CD4-positive, CD25-positive, alpha-beta regulatory T cell (primary cell): Measurements from ENCODE around the gene MYL12A. TPM values are rescaled to one million over a fixed set of nuclear protein-coding genes. Genes with fewer than 3 reads are reported as not detected.

Source experiments
- ATAC-seq, 2 donors: fragments of 150-1000 bp; cut with Tn5 transposase; one replicate each; pipeline ENCODE4 v1.10.0; 2021; ENCODE audit warnings: low read depth in 2 of 2, moderate number of reproducible peaks in 2 of 2, moderate library complexity in 1 of 2
- DNase-seq, 3 donors: peaks; one replicate each; pipeline versions ENCODE4 v3.0.0 to v3.0.0-alpha.2; 2012 to 2022; ENCODE audit warnings: mixed read lengths in 1 of 3
- H3K27ac ChIP-seq: one replicate; pipeline ENCODE4 v1.7.0; 2013; ENCODE audit warnings: mild to moderate bottlenecking, low read length; ENCODE audit not compliant: insufficient read depth, poor library complexity, severe bottlenecking
- H3K27me3 ChIP-seq: one replicate; pipeline ENCODE4 v1.7.0; 2013; ENCODE audit warnings: low read length; ENCODE audit not compliant: control insufficient read depth, insufficient read depth
- H3K36me3 ChIP-seq: one replicate; pipeline ENCODE4 v1.7.0; 2013; ENCODE audit warnings: mild to moderate bottlenecking, low read length, moderate library complexity; ENCODE audit not compliant: control insufficient read depth, insufficient read depth
- H3K4me1 ChIP-seq: 2 replicates; pipeline ENCODE4 v1.7.0; 2013; ENCODE audit warnings: mild to moderate bottlenecking, low read length; ENCODE audit not compliant: insufficient read depth, control insufficient read depth, poor library complexity, severe bottlenecking
- H3K4me3 ChIP-seq: one replicate; pipeline ENCODE4 v1.7.0; 2013; ENCODE audit warnings: low read depth, mild to moderate bottlenecking, low read length, moderate library complexity
- H3K9me3 ChIP-seq, 2 experiments: 1 replicate in 1 of 2; 2 replicates in 1 of 2; pipeline ENCODE4 v1.7.0; 2013; ENCODE audit warnings: low read length in 2 of 2, mild to moderate bottlenecking in 1 of 2, moderate library complexity in 1 of 2; ENCODE audit not compliant: control insufficient read depth in 2 of 2
- H3K27ac Mint-ChIP-seq, 3 donors: one replicate each; pipeline ENCODE4 v1.8.0; 2020 to 2022; ENCODE audit warnings: mild to moderate bottlenecking in 3 of 3, mixed read lengths in 3 of 3, moderate library complexity in 2 of 3
- H3K27me3 Mint-ChIP-seq: one replicate; pipeline ENCODE4 v1.8.0; 2022; ENCODE audit warnings: mild to moderate bottlenecking, mixed read lengths
- H3K36me3 Mint-ChIP-seq: one replicate; pipeline ENCODE4 v1.8.0; 2020; ENCODE audit warnings: mixed read lengths
- H3K4me1 Mint-ChIP-seq, 4 donors: one replicate each; pipeline ENCODE4 v1.8.0; 2020 to 2022; ENCODE audit warnings: mixed read lengths in 4 of 4, mild to moderate bottlenecking in 1 of 4
- H3K4me3 Mint-ChIP-seq, 4 donors: one replicate each; pipeline ENCODE4 v1.8.0; 2020 to 2022; ENCODE audit warnings: mild to moderate bottlenecking in 4 of 4, mixed read lengths in 4 of 4, moderate library complexity in 3 of 4
- H3K9me3 Mint-ChIP-seq, 7 donors: one replicate each; pipeline ENCODE4 v1.8.0; 2020 to 2022; ENCODE audit warnings: mixed read lengths in 7 of 7, mild to moderate bottlenecking in 3 of 7, moderate library complexity in 2 of 7
- polyA plus RNA-seq, 4 donors: library from polyadenylated mRNA; unstranded; fragments of 300-500 nt; fragmentation: Illumina TruSeq; gene quantifications; one replicate each; pipeline ENCODE4 v1.2.3, GENCODE V29; 2021
- total RNA-seq: library from RNA; stranded (reverse); gene quantifications from one replicate; pipeline ENCODE4 v1.2.3, GENCODE V29; 2022

The MYL12A gene
- total and polyA plus RNA-seq, 5 donors from 2014 or later, result 382 to 2,381 (median 2,345) TPM

DNA sequence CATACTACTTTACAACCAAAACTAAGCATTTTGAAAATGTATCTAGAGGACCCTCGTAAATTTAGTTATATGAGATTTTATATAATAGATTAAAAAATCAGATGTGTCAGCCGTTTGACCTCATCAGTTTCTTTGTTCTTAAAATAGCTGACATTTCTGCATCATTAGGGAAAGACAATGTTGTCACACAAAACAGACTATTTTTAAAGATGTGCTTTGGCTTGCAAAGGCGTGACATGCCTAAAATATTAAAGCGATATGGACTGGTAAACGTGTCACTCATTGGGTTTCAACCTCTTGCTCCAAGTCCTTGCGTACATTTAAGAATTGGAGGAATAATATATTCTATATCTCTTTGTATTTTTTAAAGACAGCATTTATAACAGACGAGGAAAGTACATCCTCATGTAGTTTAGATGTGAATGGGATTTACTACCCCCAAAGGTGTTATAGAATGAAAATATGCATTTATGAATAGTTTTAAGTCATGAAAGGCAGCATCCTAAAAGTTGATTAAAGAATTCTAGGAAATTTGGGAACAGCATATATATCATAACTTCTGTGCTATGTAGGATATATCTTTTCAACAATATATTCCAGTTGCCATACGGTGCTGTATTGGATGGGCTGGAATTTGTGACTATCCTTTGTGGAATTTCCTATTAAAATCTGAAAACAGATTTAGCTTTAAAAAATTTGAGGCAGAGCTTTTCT, 3.8 kb downstream of the MYL12A start:
- no peak for DNase-seq
- ATAC-seq, result no peak
- H3K27ac ChIP-seq, result peak overlapping the region; percentile 88
- Mint-ChIP-seq H3K9me3 (no peaks in the 10 kb centered on the region), H3K36me3 (peaks cover 44% of the 10 kb centered on the region), H3K4me3 (peak overlapping the region; percentile 68 to 88 (median 79)), H3K27ac (peak overlapping the region; percentile 52 to 86 (median 84)), H3K4me1 (peaks cover 36 to 69% (median 53%) of the 10 kb centered on the region in 4 donors), H3K27me3 (no peaks in the 10 kb centered on the region)
- peaks cover 76% of the 10 kb centered on the region for H3K4me1 ChIP-seq
- no peaks in the 10 kb centered on the region for H3K9me3 ChIP-seq
- H3K27me3 ChIP-seq, result no peaks in the 10 kb centered on the region
- peaks cover 43% of the 10 kb centered on the region for H3K36me3 ChIP-seq
- peak overlapping the region; percentile 99 for H3K4me3 ChIP-seq

DNA sequence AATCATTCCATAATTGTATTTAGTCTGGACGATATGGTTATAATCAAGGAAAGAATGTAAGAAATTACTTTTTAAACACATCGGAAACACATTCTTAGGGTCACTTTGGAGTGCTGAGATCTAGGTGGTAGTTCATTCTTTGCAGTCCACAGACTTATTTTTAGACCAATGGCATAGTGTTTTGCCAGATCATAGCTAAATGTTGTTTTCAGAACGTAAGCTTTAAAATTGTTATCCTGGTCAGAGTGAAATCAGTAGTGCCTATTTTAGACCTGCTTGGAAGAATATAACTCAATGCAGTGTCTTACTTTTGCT, 4.3 kb downstream of the MYL12A start:
- H3K4me3 Mint-ChIP-seq, result peak overlapping the region; percentile 68 to 88 (median 79)
- Histone ChIP-seq H3K4me1 (peaks cover 71% of the 10 kb centered on the region), H3K27me3 (no peaks in the 10 kb centered on the region), H3K9me3 (no peaks in the 10 kb centered on the region), H3K27ac (peak overlapping the region; percentile 88), H3K36me3 (peaks cover 49% of the 10 kb centered on the region), H3K4me3 (peak overlapping the region; percentile 99)
- no peak for DNase-seq
- H3K9me3 Mint-ChIP-seq, result no peaks in the 10 kb centered on the region
- no peak for ATAC-seq
- peak overlapping the region; percentile 52 to 86 (median 84) for H3K27ac Mint-ChIP-seq
- H3K4me1 Mint-ChIP-seq, result peaks cover 36 to 68% (median 53%) of the 10 kb centered on the region in 4 donors
- H3K36me3 Mint-ChIP-seq, result peaks cover 50% of the 10 kb centered on the region
- H3K27me3 Mint-ChIP-seq, result no peaks in the 10 kb centered on the region

DNA sequence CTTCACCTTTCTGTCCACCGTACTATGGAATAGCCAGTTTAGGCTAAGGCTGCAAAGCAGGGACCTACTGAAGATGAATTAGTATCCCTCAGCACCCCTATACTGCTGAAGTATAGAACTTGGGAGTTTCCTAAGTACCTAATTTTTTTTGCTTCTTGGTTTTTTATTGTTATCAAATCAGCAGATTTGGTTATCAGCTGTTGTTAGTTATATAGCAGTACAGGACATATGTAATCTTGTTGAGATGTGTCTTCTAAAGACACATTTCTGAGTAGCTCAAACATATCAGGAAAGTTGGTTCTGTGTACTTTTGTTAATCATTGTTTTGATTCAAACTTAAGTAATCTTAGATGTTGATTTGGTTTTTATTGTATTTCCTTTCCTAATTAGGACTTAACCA, 5.2 kb downstream of the MYL12A start:
- no peaks in the 10 kb centered on the region for H3K9me3 ChIP-seq
- Mint-ChIP-seq H3K9me3 (no peaks in the 10 kb centered on the region), H3K4me3 (peak overlapping the region; percentile 74 to 88 (median 83)), H3K27ac (peak overlapping the region; percentile 85 to 90 (median 86)), H3K27me3 (no peaks in the 10 kb centered on the region), H3K36me3 (peaks cover 59% of the 10 kb centered on the region), H3K4me1 (peaks cover 44 to 75% (median 61%) of the 10 kb centered on the region in 4 donors)
- H3K27ac ChIP-seq, result peak overlapping the region; percentile 61
- H3K27me3 ChIP-seq, result no peaks in the 10 kb centered on the region
- peaks cover 68% of the 10 kb centered on the region for H3K4me1 ChIP-seq
- DNase-seq (no peak), ATAC-seq (no peak)
- peaks cover 58% of the 10 kb centered on the region for H3K36me3 ChIP-seq
- peak overlapping the region; percentile 99 for H3K4me3 ChIP-seq

DNA sequence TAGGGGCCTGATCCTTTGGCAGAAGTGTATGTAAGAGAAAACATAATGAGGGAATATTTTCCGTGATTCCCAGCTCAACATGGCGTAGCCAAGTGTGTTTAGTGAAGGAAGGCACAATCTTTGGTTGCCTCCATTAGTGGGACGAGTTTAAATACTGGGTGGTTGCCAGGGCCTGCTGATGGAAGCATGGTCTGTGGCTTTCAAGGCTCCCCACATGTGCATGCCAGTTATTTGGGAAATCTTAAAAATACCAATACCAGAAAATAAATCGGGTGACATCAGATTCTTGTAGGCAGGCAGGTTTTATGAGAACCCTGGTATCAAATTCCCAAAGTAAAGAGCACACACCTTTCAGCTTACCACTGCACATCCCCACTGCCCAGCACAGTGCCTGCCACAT, 7.1 kb downstream of the MYL12A start:
- ATAC-seq (no peak), DNase-seq (no peak)
- H3K4me3 ChIP-seq, result peak overlapping the region; percentile 99
- peak overlapping the region; percentile 60 for H3K27ac ChIP-seq
- no peaks in the 10 kb centered on the region for H3K9me3 ChIP-seq
- no peaks in the 10 kb centered on the region for H3K27me3 ChIP-seq
- H3K27ac Mint-ChIP-seq, result peak overlapping the region; percentile 30 to 74 (median 66)
- H3K4me1 Mint-ChIP-seq, result peaks cover 45 to 87% (median 70%) of the 10 kb centered on the region in 4 donors
- H3K27me3 Mint-ChIP-seq, result no peaks in the 10 kb centered on the region
- peaks cover 72% of the 10 kb centered on the region for H3K4me1 ChIP-seq
- H3K9me3 Mint-ChIP-seq, result no peaks in the 10 kb centered on the region
- H3K4me3 Mint-ChIP-seq, result peak overlapping the region in 3 of 4 donors; percentile 13 to 65 (median 42)
- H3K36me3 Mint-ChIP-seq, result peaks cover 56% of the 10 kb centered on the region
- peaks cover 61% of the 10 kb centered on the region for H3K36me3 ChIP-seq

DNA sequence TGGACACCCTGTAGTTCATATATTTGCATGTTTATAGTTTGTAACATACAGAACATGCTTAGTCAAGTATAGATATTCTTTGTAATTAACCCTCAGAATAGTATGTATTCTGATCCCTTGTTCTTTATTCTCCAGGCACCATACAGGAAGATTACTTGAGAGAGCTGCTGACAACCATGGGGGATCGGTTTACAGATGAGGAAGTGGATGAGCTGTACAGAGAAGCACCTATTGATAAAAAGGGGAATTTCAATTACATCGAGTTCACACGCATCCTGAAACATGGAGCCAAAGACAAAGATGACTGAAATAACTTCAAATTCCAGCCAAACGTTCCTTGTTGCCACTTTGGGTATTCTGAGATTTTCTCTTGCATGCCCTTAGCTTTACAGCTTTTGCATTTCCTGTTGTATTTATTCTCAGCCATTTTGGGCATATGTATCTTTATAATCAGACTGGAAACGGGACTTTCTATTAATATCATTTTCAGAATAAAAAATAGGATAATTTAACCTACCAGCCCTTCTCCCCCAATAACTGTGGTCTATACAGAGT, 8.1 kb downstream of the MYL12A start:
- peak overlapping the region; percentile 60 for H3K27ac ChIP-seq
- H3K4me1 ChIP-seq, result peaks cover 71% of the 10 kb centered on the region
- H3K4me3 ChIP-seq, result peak overlapping the region; percentile 21
- no peaks in the 10 kb centered on the region for H3K27me3 ChIP-seq
- peaks cover 61% of the 10 kb centered on the region for H3K36me3 ChIP-seq
- DNase-seq, result no peak
- ATAC-seq, result no peak
- Mint-ChIP-seq H3K9me3 (no peaks in the 10 kb centered on the region), H3K4me1 (peaks cover 41 to 88% (median 67%) of the 10 kb centered on the region in 4 donors), H3K4me3 (peak overlapping the region in 2 of 4 donors; percentile 31 to 52), H3K27me3 (no peaks in the 10 kb centered on the region), H3K36me3 (peaks cover 50% of the 10 kb centered on the region), H3K27ac (peak overlapping the region; percentile 30 to 59 (median 38))
- H3K9me3 ChIP-seq, result no peaks in the 10 kb centered on the region

DNA sequence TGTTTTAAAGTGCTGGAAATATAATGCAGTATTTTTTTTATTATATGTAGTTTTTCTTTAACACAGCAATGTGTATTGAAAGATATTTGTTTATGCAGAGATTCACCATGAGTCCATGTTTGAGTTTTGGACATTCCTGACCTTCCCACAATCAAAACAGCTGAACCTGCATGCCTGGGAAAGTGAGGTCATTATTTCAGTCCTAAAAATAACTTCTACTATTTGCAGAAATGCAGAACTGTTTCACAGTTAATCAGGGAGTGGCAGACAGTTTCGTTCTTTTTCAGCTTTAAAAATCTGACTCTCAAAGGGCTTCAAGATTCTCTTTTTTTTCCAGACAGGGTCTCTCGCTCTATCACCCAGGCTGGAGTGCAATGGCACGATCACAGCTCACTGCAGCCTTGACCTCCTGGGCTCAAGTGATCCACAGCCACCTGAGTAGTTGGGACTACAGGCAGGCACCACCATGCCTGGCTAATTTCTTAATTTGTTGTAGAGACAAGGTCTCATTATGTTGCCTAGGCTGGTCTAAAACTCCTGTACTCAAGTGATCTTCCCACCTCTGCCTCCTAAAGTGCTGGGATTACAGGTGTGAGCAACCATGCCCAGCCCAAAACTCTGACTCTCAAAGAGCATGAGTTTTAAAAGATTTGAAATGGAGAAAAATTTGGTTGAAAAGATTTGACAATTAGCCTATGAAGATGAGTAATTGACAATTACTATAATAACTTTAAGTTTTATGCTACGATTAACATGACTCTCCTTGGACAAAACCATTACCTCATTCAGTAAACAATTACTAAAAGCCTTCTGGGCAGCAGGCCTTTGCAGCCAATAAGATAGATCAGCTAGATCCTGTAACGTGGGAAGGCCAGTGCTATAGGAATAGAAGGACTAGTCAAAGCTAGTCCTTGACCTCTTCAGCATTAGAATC, 9.4 kb downstream of the MYL12A start:
- DNase-seq (no peak), ATAC-seq (no peak)
- H3K4me1 ChIP-seq, result peaks cover 64% of the 10 kb centered on the region
- Mint-ChIP-seq H3K27ac (peak overlapping the region; percentile 47 to 79 (median 66)), H3K9me3 (no peaks in the 10 kb centered on the region), H3K4me1 (peaks cover 39 to 86% (median 66%) of the 10 kb centered on the region in 4 donors), H3K36me3 (peaks cover 49% of the 10 kb centered on the region), H3K4me3 (peak overlapping the region in 1 of 4 donors; percentile 60), H3K27me3 (peaks cover 9% of the 10 kb centered on the region)
- H3K27ac ChIP-seq, result peak overlapping the region; percentile 60
- peak overlapping the region; percentile 9 for H3K4me3 ChIP-seq
- no peaks in the 10 kb centered on the region for H3K27me3 ChIP-seq
- H3K36me3 ChIP-seq, result peaks cover 61% of the 10 kb centered on the region
- no peaks in the 10 kb centered on the region for H3K9me3 ChIP-seq

DNA sequence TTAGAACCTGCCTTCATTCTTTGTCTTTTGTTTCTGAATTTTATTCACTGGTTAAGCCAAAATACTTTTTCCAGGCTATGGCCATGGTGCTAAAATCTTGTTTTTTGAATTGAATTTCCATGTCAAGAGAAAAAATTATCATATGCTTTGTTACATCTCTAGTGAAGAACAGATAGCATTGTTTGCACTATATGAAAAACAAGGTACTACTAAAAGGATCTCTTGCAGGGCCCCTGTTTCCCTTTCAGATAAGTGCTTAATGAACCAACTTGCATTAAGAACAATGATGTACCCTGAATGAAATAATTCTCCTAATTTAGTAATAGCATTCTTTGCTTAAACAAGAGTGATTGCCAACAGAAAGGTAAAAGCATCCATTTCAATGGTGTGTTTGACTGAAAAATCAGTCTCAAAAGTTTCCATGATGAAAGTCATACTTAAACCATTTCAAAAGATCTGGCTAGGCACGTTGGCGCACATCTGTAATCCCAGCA, 10.1 kb downstream of the MYL12A start:
- Mint-ChIP-seq H3K27me3 (peaks cover 9% of the 10 kb centered on the region), H3K4me3 (peak overlapping the region in 1 of 4 donors; percentile 60), H3K27ac (peak overlapping the region in 2 of 3 donors; percentile 60 to 66), H3K36me3 (peaks cover 46% of the 10 kb centered on the region), H3K4me1 (peaks cover 35 to 82% (median 61%) of the 10 kb centered on the region in 4 donors), H3K9me3 (no peaks in the 10 kb centered on the region)
- no peaks in the 10 kb centered on the region for H3K27me3 ChIP-seq
- H3K9me3 ChIP-seq, result no peaks in the 10 kb centered on the region
- peaks cover 56% of the 10 kb centered on the region for H3K4me1 ChIP-seq
- no peak for DNase-seq
- peak overlapping the region; percentile 60 for H3K27ac ChIP-seq
- peaks cover 60% of the 10 kb centered on the region for H3K36me3 ChIP-seq
- H3K4me3 ChIP-seq, result no peak overlapping the region
- no peak for ATAC-seq
